Gastroesophageal sphincter (tissue), 3 donors: Measurements from ENCODE around the gene SHOX.

Experiments
- EP300 ChIP-seq: sonication (generic); formaldehyde crosslinking; IDR thresholded peaks from one replicate; pipeline ENCODE4 v1.6.1; 2017; ENCODE audit warnings: antibody characterized with exemption, mild to moderate bottlenecking
- POLR2A ChIP-seq, 2 donors: fragments of 450-650 bp; IDR thresholded peaks; one replicate each; pipeline ENCODE4 v1.6.1; 2017; ENCODE audit warnings: antibody characterized with exemption in 2 of 2, mild to moderate bottlenecking in 2 of 2, moderate library complexity in 1 of 2
- POLR2AphosphoS5 ChIP-seq: sonication (generic); formaldehyde crosslinking; IDR thresholded peaks from one replicate; pipeline ENCODE4 v1.6.1; 2017; ENCODE audit warnings: antibody characterized with exemption
- TF ChIP-seq, protein P1 (sequence below), 4 experiments: fragments of 200-600 bp in 2 of 4; fragments of 450-650 bp in 2 of 4; sonication (generic) in 1 of 4; IDR thresholded peaks; one replicate each; pipeline ENCODE4 v1.5.1; 2017 to 2019; ENCODE audit warnings: antibody characterized with exemption in 4 of 4, mild to moderate bottlenecking in 2 of 4, moderate library complexity in 2 of 4

DNA sequence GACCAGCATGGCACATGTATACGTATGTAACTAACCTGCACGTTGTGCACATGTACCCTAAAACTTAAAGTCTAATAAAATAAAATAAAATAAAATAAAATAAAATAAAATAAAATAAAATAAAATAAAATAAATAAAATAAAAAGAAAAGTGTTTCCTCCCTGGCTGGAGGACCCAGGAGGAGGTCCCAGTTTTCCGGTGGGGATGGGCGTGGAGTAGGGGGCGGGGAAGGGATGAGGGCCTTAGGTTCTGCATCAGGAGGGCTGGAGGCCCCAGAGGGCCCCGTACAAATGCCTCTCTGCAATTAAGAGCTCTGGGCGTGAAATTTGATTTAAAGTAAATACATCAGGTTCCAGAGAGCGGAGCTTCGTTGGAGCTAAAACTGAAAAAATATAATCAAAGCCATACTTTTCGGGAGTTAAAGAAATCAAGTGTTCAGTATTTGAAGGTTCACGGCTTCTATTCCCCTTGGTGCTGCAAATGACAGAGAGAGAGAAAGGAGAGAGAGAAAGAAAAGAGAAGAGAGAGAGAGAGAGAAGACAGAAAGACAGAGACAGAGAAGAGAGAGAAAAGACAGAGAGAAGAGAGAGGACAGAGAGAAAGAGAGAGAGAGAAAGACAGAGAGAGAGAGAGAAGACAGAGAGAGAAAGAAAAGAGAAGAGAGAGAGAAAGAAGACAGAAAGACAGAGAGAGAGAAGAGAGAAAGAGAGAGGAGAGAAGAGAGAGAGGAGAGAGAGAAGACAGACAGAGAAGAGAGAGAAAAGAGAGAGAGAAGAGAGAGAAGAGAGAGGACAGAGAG is 8.7 kb upstream of the SHOX start:
- TF ChIP-seq, protein P1, sequence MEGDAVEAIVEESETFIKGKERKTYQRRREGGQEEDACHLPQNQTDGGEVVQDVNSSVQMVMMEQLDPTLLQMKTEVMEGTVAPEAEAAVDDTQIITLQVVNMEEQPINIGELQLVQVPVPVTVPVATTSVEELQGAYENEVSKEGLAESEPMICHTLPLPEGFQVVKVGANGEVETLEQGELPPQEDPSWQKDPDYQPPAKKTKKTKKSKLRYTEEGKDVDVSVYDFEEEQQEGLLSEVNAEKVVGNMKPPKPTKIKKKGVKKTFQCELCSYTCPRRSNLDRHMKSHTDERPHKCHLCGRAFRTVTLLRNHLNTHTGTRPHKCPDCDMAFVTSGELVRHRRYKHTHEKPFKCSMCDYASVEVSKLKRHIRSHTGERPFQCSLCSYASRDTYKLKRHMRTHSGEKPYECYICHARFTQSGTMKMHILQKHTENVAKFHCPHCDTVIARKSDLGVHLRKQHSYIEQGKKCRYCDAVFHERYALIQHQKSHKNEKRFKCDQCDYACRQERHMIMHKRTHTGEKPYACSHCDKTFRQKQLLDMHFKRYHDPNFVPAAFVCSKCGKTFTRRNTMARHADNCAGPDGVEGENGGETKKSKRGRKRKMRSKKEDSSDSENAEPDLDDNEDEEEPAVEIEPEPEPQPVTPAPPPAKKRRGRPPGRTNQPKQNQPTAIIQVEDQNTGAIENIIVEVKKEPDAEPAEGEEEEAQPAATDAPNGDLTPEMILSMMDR (IDR thresholded peaks at IDR 0.05): no peak
- TF ChIP-seq POLR2AphosphoS5: no peak
- no peak for TF ChIP-seq POLR2A (IDR thresholded peaks at IDR 0.05)
- TF ChIP-seq EP300: no peak
